ENCODE measurements around the gene ARID5B. TPM values are rescaled to one million over a fixed set of nuclear protein-coding genes. Genes with fewer than 3 reads are reported as not detected.

Gene ARID5B
- polyA plus RNA-seq, 1 donor from 2014 or later, result 2.1 TPM

DNA sequence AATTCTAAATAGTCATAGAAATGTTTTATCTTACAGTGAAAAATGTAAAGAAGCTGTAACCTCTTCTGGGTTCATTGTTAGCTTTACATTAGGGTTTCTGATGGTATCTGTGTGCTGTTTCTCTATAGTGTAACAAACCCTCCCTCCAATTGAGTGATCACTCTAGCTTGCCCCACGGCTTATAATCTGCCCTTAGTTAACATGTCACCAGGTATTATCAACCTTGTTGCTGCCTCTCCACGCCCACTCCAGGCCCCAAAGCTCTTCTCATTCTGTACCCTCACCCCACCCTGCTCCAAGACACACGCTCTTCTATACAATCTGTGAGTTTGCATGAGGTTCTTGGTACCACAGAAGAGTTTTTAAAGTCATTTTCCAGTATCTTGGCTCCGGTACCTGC is 139.4 kb downstream of the ARID5B start:
- Histone ChIP-seq H3K79me2 (replicated peaks; ENCODE audit: insufficient read depth, low read length) (no peaks in the 10 kb centered on the region), H3K36me3 (ENCODE audit: insufficient read depth, low read length) (no peaks in the 10 kb centered on the region), H4K20me1 (ENCODE audit: insufficient read depth) (no peaks in the 10 kb centered on the region), H3K9me3 (ENCODE audit: low read length) (no peaks in the 10 kb centered on the region), H3K4me3 (ENCODE audit: low read length) (no peak overlapping the region), H3K27me3 (ENCODE audit: insufficient read depth, low read depth, low read length) (no peaks in the 10 kb centered on the region), H3K9ac (ENCODE audit: low read length) (no peak overlapping the region), H3K9me2 (ENCODE audit: insufficient read depth, low read length) (no peaks in the 10 kb centered on the region), H3K4me2 (ENCODE audit: low read length) (no peak overlapping the region), H2AFZ (ENCODE audit: low read depth, low read length) (no peak overlapping the region), H3K27ac (ENCODE audit: low read length) (no peak overlapping the region), H3F3A (ENCODE audit: insufficient read depth, low read length, poor library complexity, severe bottlenecking) (no peaks in the 10 kb centered on the region)
- TF ChIP-seq EZH2 (IDR thresholded peaks at IDR 0.05; ENCODE audit: borderline replicate concordance, insufficient read depth, low read length, poor library complexity, severe bottlenecking) (no peak), EP300 (conservative IDR thresholded peaks at IDR 0.05; ENCODE audit: poor library complexity, severe bottlenecking) (no peak), POLR2AphosphoS5 (IDR thresholded peaks at IDR 0.05) (no peak), MXI1 (conservative IDR thresholded peaks at IDR 0.05; ENCODE audit: poor library complexity, severe bottlenecking) (no peak), RAD21 (conservative IDR thresholded peaks at IDR 0.05) (no peak), TAF1 (IDR thresholded peaks at IDR 0.05; ENCODE audit: low read depth) (no peak), SMC3 (conservative IDR thresholded peaks at IDR 0.05; ENCODE audit: poor library complexity) (no peak)
- TF ChIP-seq, protein P1, sequence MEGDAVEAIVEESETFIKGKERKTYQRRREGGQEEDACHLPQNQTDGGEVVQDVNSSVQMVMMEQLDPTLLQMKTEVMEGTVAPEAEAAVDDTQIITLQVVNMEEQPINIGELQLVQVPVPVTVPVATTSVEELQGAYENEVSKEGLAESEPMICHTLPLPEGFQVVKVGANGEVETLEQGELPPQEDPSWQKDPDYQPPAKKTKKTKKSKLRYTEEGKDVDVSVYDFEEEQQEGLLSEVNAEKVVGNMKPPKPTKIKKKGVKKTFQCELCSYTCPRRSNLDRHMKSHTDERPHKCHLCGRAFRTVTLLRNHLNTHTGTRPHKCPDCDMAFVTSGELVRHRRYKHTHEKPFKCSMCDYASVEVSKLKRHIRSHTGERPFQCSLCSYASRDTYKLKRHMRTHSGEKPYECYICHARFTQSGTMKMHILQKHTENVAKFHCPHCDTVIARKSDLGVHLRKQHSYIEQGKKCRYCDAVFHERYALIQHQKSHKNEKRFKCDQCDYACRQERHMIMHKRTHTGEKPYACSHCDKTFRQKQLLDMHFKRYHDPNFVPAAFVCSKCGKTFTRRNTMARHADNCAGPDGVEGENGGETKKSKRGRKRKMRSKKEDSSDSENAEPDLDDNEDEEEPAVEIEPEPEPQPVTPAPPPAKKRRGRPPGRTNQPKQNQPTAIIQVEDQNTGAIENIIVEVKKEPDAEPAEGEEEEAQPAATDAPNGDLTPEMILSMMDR (IDR thresholded peaks at IDR 0.05; ENCODE audit: poor library complexity, severe bottlenecking), result no peak
- TF ChIP-seq, protein P2, sequence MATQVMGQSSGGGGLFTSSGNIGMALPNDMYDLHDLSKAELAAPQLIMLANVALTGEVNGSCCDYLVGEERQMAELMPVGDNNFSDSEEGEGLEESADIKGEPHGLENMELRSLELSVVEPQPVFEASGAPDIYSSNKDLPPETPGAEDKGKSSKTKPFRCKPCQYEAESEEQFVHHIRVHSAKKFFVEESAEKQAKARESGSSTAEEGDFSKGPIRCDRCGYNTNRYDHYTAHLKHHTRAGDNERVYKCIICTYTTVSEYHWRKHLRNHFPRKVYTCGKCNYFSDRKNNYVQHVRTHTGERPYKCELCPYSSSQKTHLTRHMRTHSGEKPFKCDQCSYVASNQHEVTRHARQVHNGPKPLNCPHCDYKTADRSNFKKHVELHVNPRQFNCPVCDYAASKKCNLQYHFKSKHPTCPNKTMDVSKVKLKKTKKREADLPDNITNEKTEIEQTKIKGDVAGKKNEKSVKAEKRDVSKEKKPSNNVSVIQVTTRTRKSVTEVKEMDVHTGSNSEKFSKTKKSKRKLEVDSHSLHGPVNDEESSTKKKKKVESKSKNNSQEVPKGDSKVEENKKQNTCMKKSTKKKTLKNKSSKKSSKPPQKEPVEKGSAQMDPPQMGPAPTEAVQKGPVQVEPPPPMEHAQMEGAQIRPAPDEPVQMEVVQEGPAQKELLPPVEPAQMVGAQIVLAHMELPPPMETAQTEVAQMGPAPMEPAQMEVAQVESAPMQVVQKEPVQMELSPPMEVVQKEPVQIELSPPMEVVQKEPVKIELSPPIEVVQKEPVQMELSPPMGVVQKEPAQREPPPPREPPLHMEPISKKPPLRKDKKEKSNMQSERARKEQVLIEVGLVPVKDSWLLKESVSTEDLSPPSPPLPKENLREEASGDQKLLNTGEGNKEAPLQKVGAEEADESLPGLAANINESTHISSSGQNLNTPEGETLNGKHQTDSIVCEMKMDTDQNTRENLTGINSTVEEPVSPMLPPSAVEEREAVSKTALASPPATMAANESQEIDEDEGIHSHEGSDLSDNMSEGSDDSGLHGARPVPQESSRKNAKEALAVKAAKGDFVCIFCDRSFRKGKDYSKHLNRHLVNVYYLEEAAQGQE (IDR thresholded peaks at IDR 0.05; ENCODE audit: borderline replicate concordance), result no peak

DNA sequence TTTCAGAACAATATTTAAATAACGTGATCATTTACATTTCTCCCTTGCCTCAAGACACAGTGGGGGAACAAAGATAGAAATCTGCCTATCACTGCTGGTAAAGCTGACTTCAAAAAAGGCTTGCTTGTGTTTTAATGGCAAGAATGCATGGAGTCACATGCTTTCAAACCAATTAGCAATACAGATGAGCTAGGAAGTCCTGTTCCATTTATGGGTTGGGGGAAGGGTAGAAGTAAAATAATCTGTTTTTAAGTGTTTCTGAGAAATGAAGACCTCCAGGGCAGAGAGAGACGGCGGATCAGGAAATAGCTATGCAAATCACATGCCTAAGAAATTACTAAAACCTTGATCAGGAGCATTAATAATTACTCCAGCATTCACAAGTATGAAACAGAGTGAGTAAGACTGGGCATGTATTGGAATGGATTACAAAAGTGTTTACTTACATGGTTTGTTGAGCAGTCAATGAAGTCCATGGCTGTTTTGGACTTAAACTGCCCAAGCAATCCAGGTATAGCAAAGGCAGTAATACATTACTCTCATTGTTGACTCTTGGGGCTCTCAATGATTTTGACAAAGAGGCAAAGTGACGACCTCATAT is 142.0 kb downstream of the ARID5B start:
- Histone ChIP-seq H3K9ac (ENCODE audit: low read length) (peak overlapping the region; percentile 27), H3K9me3 (ENCODE audit: low read length) (no peaks in the 10 kb centered on the region), H3K27me3 (ENCODE audit: insufficient read depth, low read depth, low read length) (no peaks in the 10 kb centered on the region), H2AFZ (ENCODE audit: low read depth, low read length) (no peak overlapping the region), H3K36me3 (ENCODE audit: insufficient read depth, low read length) (no peaks in the 10 kb centered on the region), H4K20me1 (ENCODE audit: insufficient read depth) (no peaks in the 10 kb centered on the region), H3F3A (ENCODE audit: insufficient read depth, low read length, poor library complexity, severe bottlenecking) (no peaks in the 10 kb centered on the region), H3K9me2 (ENCODE audit: insufficient read depth, low read length) (no peaks in the 10 kb centered on the region), H3K4me2 (ENCODE audit: low read length) (no peak overlapping the region), H3K4me3 (ENCODE audit: low read length) (peak overlapping the region; percentile 1), H3K79me2 (replicated peaks; ENCODE audit: insufficient read depth, low read length) (no peaks in the 10 kb centered on the region), H3K27ac (ENCODE audit: low read length) (peak overlapping the region; percentile 80)
- TF ChIP-seq POLR2AphosphoS5 (IDR thresholded peaks at IDR 0.05) (peak; percentile 10), TAF1 (IDR thresholded peaks at IDR 0.05; ENCODE audit: low read depth) (no peak)

All from neural cell (in vitro differentiated cells).